Measurements from ENCODE around the gene OPN1SW. TPM values are rescaled to one million over a fixed set of nuclear protein-coding genes. Genes with fewer than 3 reads are reported as not detected.
A peak's percentile ranks its signal among the peaks of the same experiment; 100 is the strongest.

The OPN1SW gene
- total and polyA plus RNA-seq, 9 of the 15 experiments (the other 6 are each of a cell fraction or from before 2014, with no cell fraction given) = 0.84 to 1.0 TPM; not detected in 7

- TF ChIP-seq ZSCAN32 (CRISPR knock-in tag; IDR thresholded peaks at IDR 0.05) = no peak
- TF ChIP-seq ETV5 (CRISPR knock-in tag; IDR thresholded peaks at IDR 0.05; ENCODE audit: low read depth) = peak; percentile 81; the same call in 1 of the 2 replicates
- peak; percentile 46 for TF ChIP-seq EP300 (IDR thresholded peaks at IDR 0.05; ENCODE audit: low read length)
- TF ChIP-seq ZNF764 (CRISPR knock-in tag; IDR thresholded peaks at IDR 0.05; ENCODE audit: low read depth) = no peak
- TF ChIP-seq COPS2 (conservative IDR thresholded peaks at IDR 0.05) = no peak
- TF ChIP-seq, protein P1, sequence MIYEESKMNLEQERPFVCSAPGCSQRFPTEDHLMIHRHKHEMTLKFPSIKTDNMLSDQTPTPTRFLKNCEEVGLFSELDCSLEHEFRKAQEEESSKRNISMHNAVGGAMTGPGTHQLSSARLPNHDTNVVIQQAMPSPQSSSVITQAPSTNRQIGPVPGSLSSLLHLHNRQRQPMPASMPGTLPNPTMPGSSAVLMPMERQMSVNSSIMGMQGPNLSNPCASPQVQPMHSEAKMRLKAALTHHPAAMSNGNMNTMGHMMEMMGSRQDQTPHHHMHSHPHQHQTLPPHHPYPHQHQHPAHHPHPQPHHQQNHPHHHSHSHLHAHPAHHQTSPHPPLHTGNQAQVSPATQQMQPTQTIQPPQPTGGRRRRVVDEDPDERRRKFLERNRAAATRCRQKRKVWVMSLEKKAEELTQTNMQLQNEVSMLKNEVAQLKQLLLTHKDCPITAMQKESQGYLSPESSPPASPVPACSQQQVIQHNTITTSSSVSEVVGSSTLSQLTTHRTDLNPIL (CRISPR knock-in tag; IDR thresholded peaks at IDR 0.05) = 0 out of 2 replicates have a peak, but pooled peaks have one; percentile 37
- TF ChIP-seq FOXP1 (CRISPR knock-in tag; IDR thresholded peaks at IDR 0.05) = peak; percentile 95
- TF ChIP-seq DLX4 (CRISPR knock-in tag; IDR thresholded peaks at IDR 0.05) = no peak
- no peak; the same call in 1 of the 2 replicates for TF ChIP-seq CEBPZ (IDR thresholded peaks at IDR 0.05; ENCODE audit: borderline replicate concordance, low read depth, low read length)
- TF ChIP-seq ZNF644 (tag; IDR thresholded peaks at IDR 0.05; ENCODE audit: low read depth) = no peak
- TF ChIP-seq, protein P2, sequence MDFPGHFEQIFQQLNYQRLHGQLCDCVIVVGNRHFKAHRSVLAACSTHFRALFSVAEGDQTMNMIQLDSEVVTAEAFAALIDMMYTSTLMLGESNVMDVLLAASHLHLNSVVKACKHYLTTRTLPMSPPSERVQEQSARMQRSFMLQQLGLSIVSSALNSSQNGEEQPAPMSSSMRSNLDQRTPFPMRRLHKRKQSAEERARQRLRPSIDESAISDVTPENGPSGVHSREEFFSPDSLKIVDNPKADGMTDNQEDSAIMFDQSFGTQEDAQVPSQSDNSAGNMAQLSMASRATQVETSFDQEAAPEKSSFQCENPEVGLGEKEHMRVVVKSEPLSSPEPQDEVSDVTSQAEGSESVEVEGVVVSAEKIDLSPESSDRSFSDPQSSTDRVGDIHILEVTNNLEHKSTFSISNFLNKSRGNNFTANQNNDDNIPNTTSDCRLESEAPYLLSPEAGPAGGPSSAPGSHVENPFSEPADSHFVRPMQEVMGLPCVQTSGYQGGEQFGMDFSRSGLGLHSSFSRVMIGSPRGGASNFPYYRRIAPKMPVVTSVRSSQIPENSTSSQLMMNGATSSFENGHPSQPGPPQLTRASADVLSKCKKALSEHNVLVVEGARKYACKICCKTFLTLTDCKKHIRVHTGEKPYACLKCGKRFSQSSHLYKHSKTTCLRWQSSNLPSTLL (IDR thresholded peaks at IDR 0.05) = no peak
- TF ChIP-seq NR2C1 (IDR thresholded peaks at IDR 0.05) = no peak; the same call in 1 of the 2 replicates
- TF ChIP-seq NR2C1 (tag; IDR thresholded peaks at IDR 0.05) = peak; percentile 54
- TF ChIP-seq TRIM24 (IDR thresholded peaks at IDR 0.05) = peak in 1 of 2 experiments; percentile 83; a peak in 2 of 4 replicates
- no peak for TF ChIP-seq ZNF699 (CRISPR knock-in tag; IDR thresholded peaks at IDR 0.05; ENCODE audit: insufficient replicate concordance)
- TF ChIP-seq, protein P3, sequence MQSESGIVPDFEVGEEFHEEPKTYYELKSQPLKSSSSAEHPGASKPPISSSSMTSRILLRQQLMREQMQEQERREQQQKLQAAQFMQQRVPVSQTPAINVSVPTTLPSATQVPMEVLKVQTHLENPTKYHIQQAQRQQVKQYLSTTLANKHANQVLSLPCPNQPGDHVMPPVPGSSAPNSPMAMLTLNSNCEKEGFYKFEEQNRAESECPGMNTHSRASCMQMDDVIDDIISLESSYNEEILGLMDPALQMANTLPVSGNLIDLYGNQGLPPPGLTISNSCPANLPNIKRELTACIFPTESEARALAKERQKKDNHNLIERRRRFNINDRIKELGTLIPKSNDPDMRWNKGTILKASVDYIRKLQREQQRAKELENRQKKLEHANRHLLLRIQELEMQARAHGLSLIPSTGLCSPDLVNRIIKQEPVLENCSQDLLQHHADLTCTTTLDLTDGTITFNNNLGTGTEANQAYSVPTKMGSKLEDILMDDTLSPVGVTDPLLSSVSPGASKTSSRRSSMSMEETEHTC (IDR thresholded peaks at IDR 0.05) = 0 out of 2 replicates have a peak, but pooled peaks have one; percentile 29
- TF ChIP-seq, protein P4, sequence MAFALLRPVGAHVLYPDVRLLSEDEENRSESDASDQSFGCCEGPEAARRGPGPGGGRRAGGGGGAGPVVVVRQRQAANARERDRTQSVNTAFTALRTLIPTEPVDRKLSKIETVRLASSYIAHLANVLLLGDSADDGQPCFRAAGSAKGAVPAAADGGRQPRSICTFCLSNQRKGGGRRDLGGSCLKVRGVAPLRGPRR (CRISPR knock-in tag; IDR thresholded peaks at IDR 0.05) = 0 out of 2 replicates have a peak, but pooled peaks have one; percentile 10
- peak; percentile 29; the same call in 1 of the 2 replicates for TF ChIP-seq HLTF (IDR thresholded peaks at IDR 0.05)
These were observed 36.3 kb downstream of the OPN1SW start, which contains the start of gene CALU (continued) for GRCh38 chr7:128739048-128739962.

Data from K562 (cell line).